Vagina (tissue), 2 donors: ENCODE results near the gene ZBTB34. TPM values are rescaled to one million over a fixed set of nuclear protein-coding genes. Genes with fewer than 3 reads are reported as not detected.
A peak's percentile ranks its signal among the peaks of the same experiment; 100 is the strongest.
"Not testable (repeated sequence)": the region's sequence is repeated elsewhere in the genome, so short reads cannot be mapped to it uniquely, and the experiment has no call there.

Experiments
- DNase-seq, 2 donors: peaks; one replicate each; pipeline ENCODE4 v3.0.0-alpha.2; 2017; ENCODE audit errors: extremely low spot score in 2 of 2
- H3K27ac ChIP-seq: fragments of 200-600 bp; sonication (generic); one replicate; pipeline ENCODE4 v1.5.1; 2019
- H3K27me3 ChIP-seq: fragments of 200-600 bp; sonication (generic); one replicate; pipeline ENCODE4 v1.5.1; 2019
- H3K36me3 ChIP-seq, 2 donors: fragments of 200-600 bp; sonication (generic); one replicate each; pipeline ENCODE4 v1.5.1; 2017 to 2019
- H3K4me1 ChIP-seq: fragments of 200-600 bp; sonication (generic); one replicate; pipeline ENCODE4 v1.5.1; 2019
- H3K4me3 ChIP-seq, 2 donors: fragments of 200-600 bp; sonication (generic); 1 replicate in 1 of 2; 2 replicates in 1 of 2; pipeline ENCODE4 v1.5.1; 2016 to 2019
- H3K9me3 ChIP-seq: fragments of 200-600 bp; sonication (generic); one replicate; pipeline ENCODE4 v1.5.1; 2019
- CTCF ChIP-seq, 3 experiments: fragments of 450-650 bp in 2 of 3; fragments of 200-600 bp in 1 of 3; sonication (generic) in 1 of 3; IDR thresholded peaks; one replicate each; pipeline ENCODE4 v1.5.1; 2017 to 2019; ENCODE audit warnings: antibody characterized with exemption in 3 of 3, mild to moderate bottlenecking in 2 of 3, moderate library complexity in 2 of 3
- POLR2A ChIP-seq, 2 donors: fragments of 450-650 bp; IDR thresholded peaks; one replicate each; pipeline ENCODE4 v1.6.1; 2017; ENCODE audit warnings: antibody characterized with exemption in 2 of 2, mild to moderate bottlenecking in 2 of 2, moderate library complexity in 2 of 2
- POLR2AphosphoS5 ChIP-seq, 2 donors: sonication (generic); formaldehyde crosslinking; IDR thresholded peaks; one replicate each; pipeline ENCODE4 v1.9.0; 2017; ENCODE audit warnings: antibody characterized with exemption in 2 of 2, mild to moderate bottlenecking in 2 of 2, low read depth in 1 of 2; ENCODE audit not compliant: insufficient read depth in 1 of 2
- intact Hi-C: fragments of 100-400 bp; cut with DNase I; formaldehyde crosslinking; loops from one replicate; pipeline ENCODE4 v1.15.1; 2023
- total RNA-seq: library from RNA; depleted of rRNA; stranded (reverse); fragments of >200 nt; gene quantifications from one replicate; pipeline ENCODE4 v1.2.3, GENCODE V29; 2016

Gene ZBTB34, protein sequence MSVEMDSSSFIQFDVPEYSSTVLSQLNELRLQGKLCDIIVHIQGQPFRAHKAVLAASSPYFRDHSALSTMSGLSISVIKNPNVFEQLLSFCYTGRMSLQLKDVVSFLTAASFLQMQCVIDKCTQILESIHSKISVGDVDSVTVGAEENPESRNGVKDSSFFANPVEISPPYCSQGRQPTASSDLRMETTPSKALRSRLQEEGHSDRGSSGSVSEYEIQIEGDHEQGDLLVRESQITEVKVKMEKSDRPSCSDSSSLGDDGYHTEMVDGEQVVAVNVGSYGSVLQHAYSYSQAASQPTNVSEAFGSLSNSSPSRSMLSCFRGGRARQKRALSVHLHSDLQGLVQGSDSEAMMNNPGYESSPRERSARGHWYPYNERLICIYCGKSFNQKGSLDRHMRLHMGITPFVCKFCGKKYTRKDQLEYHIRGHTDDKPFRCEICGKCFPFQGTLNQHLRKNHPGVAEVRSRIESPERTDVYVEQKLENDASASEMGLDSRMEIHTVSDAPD
- 8.6 TPM for total RNA-seq

DNA sequence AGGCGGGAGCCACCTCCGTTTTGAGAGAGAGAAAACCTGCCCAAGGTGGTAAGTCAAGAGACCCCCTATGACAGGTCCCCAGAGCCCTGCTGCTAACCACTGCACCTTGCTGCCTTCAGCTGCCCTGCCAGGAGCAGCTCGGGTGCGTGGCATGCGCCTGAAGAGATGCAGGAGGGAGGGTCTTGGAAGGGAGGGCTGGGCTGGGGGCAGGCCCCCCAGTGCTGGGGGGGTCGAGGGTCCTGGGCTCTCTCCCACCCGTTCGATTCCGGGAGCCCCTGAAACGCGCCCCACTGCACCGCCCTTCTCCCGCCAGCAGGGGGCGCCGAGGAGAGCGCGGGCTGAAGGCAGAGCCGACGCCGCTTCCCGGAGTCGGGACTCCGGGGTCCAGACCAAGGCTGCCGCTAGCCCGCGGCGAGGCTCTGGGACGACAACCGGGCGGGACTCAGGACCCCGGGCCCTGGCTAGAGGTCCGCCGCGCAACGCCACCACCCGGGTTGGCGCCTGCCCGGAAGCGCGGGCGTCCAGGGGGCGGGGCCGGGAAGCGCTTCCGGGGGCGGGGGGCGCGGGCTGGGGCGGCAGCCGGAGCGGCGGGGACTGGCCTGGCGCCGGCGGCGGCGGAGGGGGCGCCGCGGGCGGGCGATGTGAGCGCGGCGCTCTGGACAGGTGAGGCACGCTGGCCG, at the start of gene ZBTB34:
TSS of gene ZBTB34 (plus strand) at position 563 of the 680 bp plus-strand sequence. CDS start 18,761 bp downstream, outside the sequence.
- peaks cover 38% of the 10 kb centered on the region for H3K4me1 ChIP-seq
- intact Hi-C loops = no loop called here

GRCh38 chr9:126813072-126813471, 47.4 kb upstream of the ZBTB34 start:
- H3K27ac ChIP-seq = no peak overlapping the region
- H3K9me3 ChIP-seq = peaks cover 5% of the 10 kb centered on the region
- no peak for TF ChIP-seq POLR2AphosphoS5 (IDR thresholded peaks at IDR 0.05; ENCODE audit: insufficient read depth in 1 of 2, low read depth in 1 of 2)
- TF ChIP-seq POLR2A (IDR thresholded peaks at IDR 0.05) = no peak
- intact Hi-C loops = no loop called here
- H3K36me3 ChIP-seq = peaks cover 0 to 52% of the 10 kb centered on the region in 2 donors
- peaks cover under 1% of the 10 kb centered on the region for H3K4me1 ChIP-seq
- H3K4me3 ChIP-seq = no peak overlapping the region
- no peaks in the 10 kb centered on the region for H3K27me3 ChIP-seq
- no peak for DNase-seq

More for the DNA sequence above, at the start of gene ZBTB34:
- Histone ChIP-seq H3K27me3 (no peaks in the 10 kb centered on the region), H3K4me3 (peak within 1 kb of the TSS; percentile 91 to 92), H3K36me3 (peaks cover 0 to under 1% of the 10 kb centered on the region in 2 donors), H3K9me3 (no peaks in the 10 kb centered on the region), H3K27ac (peak within 1 kb of the TSS; percentile 88)
- no peak for DNase-seq
- peak; percentile 95 to 100 (median 98) for TF ChIP-seq CTCF (IDR thresholded peaks at IDR 0.05)
- TF ChIP-seq POLR2AphosphoS5 (IDR thresholded peaks at IDR 0.05; ENCODE audit: insufficient read depth in 1 of 2, low read depth in 1 of 2) = peak in 1 of 2 donors; percentile 41
- TF ChIP-seq POLR2A (IDR thresholded peaks at IDR 0.05) = no peak

DNA sequence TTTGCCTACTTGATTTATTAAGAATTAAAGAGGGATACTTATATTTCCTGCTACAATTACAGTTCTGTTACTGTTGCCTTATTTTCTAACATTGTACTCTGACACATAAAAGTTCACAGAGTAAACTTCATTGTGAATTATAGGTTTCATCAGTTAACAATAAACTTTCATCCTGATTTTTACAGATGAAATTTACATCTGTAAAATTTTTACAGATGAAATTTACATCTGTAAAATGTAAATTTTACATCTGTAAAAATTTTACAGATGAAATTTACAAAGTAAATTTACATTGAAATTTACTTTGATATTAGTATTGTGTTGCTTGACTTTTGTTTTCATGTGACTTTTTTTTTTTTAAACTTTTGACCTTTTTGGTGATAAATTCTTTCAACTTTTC, 46.3 kb upstream of the ZBTB34 start:
- peaks cover 0 to 60% of the 10 kb centered on the region in 2 donors for H3K36me3 ChIP-seq
- no peak overlapping the region for H3K27ac ChIP-seq
- intact Hi-C loops = no loop called here

GRCh38 chr9:126817615-126818014, 42.8 kb upstream of the ZBTB34 start:
- H3K27me3 ChIP-seq, H3K4me1 ChIP-seq, intact Hi-C loops, DNase-seq, H3K4me3 ChIP-seq, H3K27ac ChIP-seq: not testable (repeated sequence)
- Histone ChIP-seq H3K36me3 (peaks cover 0 to 41% of the 10 kb centered on the region in 2 donors), H3K9me3 (peaks cover 14% of the 10 kb centered on the region)

More for the DNA sequence above, 46.3 kb upstream of the ZBTB34 start:
- H3K4me3 ChIP-seq = no peak overlapping the region
- no peak for DNase-seq
- peaks cover 5% of the 10 kb centered on the region for H3K9me3 ChIP-seq
- H3K27me3 ChIP-seq = no peaks in the 10 kb centered on the region
- TF ChIP-seq POLR2A (IDR thresholded peaks at IDR 0.05) = no peak
- no peak for TF ChIP-seq CTCF (IDR thresholded peaks at IDR 0.05)
- no peak for TF ChIP-seq POLR2AphosphoS5 (IDR thresholded peaks at IDR 0.05; ENCODE audit: insufficient read depth in 1 of 2, low read depth in 1 of 2)
- H3K4me1 ChIP-seq = no peaks in the 10 kb centered on the region

GRCh38 chr9:126818482-126818881, 42.0 kb upstream of the ZBTB34 start:
- no peak for TF ChIP-seq POLR2A (IDR thresholded peaks at IDR 0.05)
- no peak for TF ChIP-seq CTCF (IDR thresholded peaks at IDR 0.05)
- TF ChIP-seq POLR2AphosphoS5 (IDR thresholded peaks at IDR 0.05; ENCODE audit: insufficient read depth in 1 of 2, low read depth in 1 of 2) = no peak
- Histone ChIP-seq H3K4me3 (no peak overlapping the region), H3K27ac (no peak overlapping the region), H3K27me3 (no peaks in the 10 kb centered on the region), H3K9me3 (peaks cover 14% of the 10 kb centered on the region), H3K4me1 (no peaks in the 10 kb centered on the region), H3K36me3 (peaks cover 0 to 41% of the 10 kb centered on the region in 2 donors)
- DNase-seq = no peak
- intact Hi-C loops = no loop called here
